Stimulated activated CD4-positive, alpha-beta T cell treated with anti-CD3 and anti-CD28 coated beads, Interleukin-4, amount 100 ng/mL, for 48 hours (primary cell): ENCODE measurements around the gene KCNG2.
"Not testable (repeated sequence)": the region's sequence is repeated elsewhere in the genome, so short reads cannot be mapped to it uniquely, and the experiment has no call there.

Source experiments
- DNase-seq, 2 donors: peaks; one replicate each; pipeline ENCODE4 v3.0.0-alpha.2; 2020; ENCODE audit warnings: low read depth in 2 of 2

Gene KCNG2

DNA sequence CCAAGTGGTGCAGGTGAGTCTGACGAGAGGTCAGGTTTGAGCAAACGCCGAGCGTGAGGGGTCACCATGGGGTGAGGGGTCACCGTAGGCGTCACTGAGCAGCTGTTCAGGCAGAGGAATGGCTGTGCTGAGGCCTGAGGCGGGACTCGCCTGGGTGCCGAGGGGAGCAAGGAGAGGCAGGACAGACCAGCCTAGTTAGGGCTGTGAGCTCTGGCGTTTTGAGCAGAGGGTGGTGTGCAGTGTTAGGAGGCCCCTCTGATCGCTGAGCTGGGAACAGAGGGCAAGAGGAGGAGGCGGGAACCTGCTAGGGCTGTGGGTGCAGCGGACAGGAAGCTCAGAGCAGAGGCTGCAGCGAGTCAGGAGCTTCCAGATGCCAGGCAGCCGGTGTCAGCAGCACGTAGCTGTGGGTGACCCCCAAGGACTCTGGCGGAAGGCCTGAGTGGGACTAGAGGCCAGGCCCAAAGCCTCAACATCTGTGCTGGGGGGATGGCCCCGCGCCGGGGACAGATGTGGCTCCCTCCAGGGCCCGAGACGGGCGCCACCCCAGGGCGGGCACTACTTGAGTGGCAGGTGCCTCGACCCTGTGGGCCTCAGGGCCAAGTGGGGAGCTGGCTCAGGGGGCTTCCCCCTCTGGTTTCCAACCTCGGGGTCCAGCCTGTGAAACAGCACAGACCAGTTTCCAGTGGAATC, 55.7 kb downstream of the KCNG2 start:
- no peak for DNase-seq

DNA sequence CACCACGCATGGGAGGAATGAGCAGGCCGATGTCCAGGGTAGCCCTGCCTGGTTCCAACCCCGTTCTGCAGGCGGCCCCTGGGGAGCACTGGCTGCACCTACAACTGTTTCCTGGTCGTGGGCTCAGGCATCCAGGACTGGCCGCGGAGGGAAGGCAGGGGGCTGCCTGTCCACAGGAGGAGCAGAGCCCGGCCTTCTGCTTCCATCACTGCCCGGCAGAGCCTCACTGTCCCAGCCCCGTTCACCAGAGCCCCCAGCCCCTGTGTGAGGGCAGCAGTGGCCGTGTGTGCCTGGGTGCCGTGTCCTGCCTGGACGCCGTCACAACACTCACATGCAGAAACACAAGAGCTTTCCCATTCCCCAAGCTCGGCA, 56.2 kb downstream of the KCNG2 start:
- DNase-seq, result no peak

DNA sequence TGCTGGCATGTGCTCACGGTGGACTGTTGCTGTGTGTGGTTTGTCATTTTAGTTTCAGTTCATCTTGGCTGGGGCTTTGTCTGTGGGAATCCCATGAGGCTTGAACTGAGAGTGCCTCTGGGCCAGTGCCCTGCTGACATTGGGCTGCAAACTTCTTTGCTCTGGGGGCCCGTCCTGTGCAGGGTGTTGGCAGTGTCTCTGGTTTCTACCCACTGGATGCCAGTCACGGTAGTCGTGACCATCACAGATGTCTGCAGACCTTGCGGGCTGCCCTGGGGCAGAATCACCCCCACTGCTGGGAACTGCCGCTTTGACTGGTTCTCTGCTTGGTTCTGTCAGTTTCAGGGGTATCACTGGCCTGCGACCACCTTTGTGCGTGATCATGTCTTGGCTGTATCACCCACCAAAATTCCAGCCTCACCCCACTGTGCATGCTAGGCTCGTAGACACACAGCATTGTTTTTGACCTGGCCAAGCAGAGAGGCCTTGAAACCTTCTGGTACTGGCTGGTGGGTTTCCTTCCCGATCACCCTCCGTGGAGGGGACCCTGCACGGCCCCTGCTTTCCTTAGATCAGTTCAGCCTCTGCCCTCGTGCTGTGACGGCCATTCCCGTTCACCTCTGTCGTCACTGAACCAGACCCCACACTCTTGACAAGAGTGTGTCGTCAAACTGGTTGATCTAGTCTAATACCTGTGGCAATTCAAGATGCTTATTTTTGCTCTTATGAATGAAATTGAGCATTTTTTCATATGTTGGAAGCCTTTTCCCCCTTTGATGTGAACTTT, 57.6 kb downstream of the KCNG2 start:
- no peak for DNase-seq

DNA sequence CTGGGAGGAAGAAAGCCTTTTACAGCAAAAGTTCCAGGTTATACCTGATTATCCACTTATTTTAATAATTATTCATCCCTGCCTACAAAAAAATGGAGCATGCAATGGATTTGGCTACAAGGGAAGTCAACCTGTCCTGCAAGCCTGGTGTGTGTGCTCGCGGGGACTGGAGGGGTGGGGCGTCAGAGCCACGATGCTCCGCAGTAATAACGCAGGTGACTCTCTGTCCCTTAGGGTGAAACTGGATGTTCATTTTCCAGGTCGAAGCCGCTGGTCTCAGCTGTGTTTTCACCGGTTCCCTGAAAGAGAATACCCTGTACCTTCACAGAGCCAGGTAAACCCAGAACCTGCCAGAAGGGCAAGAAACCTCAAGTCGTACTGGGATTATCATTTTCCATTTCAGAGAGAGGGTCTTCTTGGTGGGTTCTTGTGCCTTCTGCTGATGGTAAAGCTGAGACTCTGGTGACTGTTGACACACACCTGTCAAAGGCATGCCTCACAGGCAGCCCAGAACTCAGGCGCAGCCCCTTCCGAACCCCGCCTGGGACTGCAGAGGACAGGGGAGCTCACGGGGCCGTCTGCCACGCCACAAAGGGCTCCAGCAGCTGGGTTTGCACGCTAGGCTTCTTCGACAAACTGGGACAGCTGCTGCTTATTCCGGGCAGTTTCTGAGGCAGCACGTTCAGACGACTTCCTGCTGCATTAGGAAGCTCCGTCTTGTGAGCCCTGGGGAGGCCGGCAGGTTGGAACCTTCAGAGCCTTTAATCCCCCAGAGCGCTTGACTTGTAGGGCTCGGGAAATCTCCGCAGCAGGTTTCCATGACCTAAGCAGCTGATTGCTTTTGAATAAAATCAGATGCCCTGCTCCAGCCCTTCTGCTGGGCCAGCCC, 58.6 kb downstream of the KCNG2 start:
- no peak for DNase-seq

DNA sequence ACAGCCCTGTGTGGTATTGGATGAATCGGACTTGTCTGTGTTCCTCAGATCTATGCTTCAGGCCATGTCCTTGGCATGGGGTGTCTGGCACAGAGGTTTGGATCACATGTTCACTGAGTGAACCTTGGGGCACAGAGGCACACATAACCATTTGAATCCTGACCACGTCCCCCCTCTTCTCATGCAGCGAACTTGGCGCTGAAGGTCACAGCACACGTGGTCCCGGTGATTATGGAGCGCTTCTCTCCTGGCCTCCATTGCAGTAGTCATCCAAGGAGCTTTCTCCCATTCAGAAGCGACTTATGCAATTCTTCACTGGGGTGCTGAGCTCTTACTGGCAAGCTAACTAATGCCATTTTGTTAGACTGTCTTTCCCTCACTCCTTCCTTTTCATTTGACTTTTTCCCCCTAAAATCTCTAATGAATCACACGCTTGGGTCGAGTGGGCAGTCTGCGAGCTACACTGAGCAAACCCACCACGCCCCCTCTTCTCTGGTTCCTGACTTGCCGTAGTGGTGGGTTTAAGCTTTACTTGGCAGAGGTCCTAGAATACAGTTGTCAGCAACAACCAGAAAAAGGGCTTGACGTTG, 59.4 kb downstream of the KCNG2 start:
- no peak for DNase-seq

DNA sequence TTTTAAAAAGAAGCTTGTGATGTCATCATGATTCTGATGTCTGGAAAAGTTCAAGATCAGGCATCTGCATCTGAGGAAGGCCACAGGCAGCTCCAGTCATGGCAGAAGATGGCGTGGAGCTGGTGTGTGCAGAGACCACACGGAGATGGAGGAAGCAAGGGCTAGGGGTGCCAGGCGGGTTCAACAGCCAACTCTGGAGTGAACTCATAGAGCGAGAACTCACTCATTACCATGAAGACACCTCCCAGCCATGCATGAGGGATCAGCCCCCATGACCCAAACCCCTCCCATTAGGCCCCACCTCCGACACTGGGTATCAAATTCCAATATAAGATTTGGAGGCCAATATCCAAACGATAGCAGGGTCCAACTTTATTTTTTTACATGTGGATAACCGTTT, 61.6 kb downstream of the KCNG2 start:
- DNase-seq, result no peak

DNA sequence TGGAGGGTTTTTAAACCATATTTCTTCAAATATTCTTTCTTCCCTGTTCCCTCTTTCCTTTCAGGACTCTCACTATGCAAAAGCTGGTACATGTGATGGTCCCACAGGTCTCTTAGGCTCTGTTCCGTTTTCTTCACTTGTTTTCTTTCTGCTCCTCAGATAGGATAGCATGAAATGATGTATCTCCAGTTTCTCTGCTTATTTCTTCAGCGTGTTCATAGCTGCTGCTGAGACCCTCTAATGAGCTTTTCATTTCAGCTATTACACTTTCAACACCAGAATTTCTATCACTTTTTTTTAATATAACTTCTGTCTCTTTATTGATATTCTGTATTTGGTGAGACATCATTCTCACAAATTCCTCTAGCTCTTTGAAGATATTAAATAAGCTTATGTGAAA, 63.9 kb downstream of the KCNG2 start:
- DNase-seq, result no peak

DNA sequence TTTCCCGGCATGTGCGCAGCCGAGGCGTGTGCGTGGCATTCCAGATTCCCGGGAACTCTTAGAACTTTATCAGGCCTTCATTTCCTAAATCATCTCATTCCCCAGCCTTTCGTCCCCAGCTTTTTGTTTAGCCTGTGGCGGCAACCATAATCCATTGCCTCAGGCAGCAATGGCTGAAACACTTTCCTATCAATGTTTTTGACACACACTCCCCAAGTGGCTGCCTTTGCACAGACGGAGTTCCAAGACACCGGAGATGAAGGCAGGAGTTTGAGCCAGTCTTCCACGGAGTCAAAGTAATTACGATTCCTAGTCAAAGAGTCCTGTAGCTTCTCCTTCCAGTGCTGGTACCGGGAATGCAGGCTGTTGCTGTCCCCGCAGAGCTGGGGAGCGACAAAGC, 64.8 kb downstream of the KCNG2 start:
- no peak for DNase-seq

DNA sequence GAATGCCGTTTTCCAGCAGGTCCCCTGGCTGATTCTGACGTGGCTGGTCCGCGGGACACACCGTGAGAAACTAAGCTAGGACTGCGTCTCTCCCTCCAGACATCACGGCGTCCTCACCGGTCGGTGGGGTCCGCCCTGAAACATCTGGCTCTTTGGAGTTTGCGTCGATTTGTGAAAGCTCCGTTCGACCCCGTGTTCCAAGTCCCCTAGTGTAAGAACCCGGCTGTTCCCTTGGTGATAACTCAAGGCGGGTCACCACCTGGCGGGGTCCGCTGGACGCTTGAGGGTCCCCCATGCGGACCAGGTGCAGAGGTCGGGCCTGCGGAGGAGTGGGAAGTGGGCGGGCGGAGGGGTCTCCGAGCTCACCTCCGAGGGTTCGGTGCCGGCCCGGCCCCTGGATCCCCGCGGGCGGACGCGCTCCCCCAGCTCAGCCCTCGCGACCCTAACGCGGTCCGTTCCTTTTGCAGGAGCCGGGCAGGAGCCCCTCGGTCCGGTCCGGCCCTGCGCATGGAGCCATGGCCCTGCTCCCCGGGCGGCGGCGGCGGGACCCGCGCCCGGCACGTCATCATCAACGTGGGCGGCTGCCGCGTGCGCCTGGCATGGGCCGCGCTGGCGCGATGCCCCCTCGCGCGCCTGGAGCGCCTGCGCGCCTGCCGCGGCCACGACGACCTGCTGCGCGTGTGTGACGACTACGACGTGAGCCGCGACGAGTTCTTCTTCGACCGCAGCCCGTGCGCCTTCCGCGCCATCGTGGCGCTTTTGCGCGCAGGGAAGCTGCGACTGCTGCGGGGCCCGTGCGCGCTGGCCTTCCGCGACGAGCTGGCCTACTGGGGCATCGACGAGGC, 65.6 kb downstream of the KCNG2 start:
- no peak for DNase-seq

DNA sequence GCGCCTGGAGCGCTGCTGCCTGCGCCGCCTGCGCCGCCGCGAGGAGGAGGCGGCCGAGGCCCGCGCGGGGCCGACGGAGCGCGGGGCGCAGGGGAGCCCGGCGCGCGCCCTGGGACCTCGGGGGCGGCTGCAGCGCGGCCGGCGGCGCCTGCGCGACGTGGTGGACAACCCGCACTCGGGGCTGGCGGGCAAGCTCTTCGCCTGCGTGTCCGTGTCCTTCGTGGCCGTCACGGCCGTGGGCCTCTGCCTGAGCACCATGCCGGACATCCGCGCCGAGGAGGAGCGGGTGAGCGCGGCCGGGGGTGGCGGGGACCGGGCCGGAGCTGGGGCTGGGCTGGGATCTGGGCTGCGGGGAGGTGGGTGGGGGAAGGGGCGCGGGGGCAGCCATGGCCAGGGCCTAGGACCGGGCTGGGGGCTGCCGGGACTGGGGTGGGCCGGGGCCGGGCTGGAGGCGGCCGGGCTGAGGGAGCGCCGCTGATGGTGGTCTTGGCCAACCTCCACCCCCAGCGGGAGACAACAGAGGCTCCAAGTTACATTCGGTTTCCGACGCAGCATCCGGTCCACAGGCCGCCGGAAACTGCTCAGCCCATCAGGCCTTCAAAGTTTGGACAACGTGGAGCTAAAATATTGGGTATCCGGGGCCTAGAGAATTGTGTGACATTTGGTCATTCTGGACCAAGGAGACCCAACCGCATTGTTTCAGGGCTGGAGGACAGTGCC, 66.4 kb downstream of the KCNG2 start:
- DNase-seq, result no peak

DNA sequence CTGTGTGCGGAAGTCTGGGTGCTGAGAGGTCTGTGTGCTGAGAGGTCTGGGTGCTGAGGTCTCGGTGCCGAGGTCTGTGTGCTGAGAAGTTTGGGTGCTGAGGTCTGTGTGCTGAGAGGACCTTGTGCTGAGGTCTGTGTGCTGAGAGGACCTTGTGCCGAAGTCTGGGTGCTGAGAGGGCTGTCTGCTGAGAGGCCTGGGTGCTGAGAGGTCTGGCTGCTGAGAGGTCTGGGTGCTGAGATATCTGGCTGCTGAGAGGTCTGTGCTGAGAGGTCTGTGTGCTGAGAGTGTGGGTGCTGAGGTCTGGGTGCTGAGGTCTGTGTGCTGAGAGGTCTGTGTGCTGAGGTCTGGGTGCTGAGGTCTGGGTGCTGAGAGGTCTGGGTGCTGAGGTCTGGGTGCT, 67.2 kb downstream of the KCNG2 start:
- DNase-seq, result not testable (repeated sequence)

DNA sequence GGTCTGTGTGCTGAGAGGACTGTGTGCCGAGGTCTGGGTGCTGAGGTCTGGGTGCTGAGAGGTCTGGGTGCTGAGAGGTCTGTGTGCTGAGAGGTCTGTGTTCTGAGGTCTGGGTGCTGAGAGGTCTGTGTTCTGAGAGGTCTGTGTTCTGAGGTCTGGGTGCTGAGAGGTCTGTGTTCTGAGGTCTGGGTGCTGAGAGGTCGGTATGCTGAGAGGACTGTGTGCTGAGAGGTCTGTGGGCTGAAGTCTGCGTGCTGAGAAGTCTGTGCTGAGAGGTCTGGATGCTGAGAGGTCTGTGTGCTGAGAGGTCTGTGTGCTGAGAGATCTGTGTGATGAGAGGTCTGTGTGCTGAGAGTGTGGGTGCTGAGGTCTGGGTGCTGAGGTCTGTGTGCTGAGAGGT, 68.2 kb downstream of the KCNG2 start:
- not testable (repeated sequence) for DNase-seq

DNA sequence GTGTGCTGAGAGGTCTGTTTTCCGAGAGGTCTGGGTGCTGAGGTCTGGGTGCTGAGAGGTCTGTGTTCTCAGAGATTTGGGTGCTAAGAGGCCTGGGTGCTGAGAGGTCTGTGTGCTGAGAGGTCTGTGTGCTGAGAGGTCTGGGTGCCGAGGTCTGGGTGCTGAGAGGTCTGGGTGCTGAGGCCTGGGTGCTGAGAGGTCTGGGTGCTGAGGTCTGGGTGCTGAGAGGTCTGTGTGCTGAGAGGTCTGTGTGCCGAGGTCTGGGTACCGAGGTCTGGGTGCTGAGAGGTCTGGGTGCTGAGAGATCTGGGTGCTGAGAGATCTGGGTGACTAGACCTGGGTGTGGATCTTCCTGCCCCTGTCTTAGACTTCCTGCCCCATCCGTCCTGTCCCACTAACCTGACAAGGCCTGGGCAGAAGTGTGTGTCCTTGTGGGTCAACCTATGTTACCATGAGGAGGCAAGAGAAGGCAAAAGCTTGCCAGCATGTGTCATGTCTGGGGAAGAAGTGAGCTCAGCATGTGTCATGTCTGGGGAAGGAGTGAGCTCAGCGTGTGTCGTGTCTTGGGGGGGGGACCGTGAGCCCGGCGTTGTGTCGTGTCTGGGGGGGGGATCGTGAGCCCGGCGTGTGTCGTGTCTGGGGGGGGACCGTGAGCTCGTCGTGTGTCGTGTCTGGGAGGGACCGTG, 69.3 kb downstream of the KCNG2 start:
- no peak for DNase-seq

DNA sequence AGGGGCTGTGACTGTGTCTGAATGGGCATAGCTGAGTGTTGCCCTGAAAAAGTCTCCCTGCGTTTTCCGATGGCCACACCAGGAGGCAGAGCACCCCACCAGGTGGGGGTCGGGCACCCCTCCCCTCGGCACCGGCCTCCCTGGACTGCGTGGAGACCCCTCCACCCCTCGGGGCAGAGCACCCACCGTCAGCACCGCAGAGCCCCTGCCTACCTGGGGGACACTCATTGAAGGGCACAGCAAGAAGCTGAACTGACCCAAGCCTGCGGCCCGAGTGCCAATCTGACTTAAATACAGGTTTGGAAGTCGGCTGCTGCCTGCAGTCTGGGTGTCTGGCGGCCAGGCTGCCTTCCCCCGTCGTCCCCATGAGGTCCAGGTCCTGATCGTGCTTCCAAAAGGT, 69.9 kb downstream of the KCNG2 start:
- no peak for DNase-seq

DNA sequence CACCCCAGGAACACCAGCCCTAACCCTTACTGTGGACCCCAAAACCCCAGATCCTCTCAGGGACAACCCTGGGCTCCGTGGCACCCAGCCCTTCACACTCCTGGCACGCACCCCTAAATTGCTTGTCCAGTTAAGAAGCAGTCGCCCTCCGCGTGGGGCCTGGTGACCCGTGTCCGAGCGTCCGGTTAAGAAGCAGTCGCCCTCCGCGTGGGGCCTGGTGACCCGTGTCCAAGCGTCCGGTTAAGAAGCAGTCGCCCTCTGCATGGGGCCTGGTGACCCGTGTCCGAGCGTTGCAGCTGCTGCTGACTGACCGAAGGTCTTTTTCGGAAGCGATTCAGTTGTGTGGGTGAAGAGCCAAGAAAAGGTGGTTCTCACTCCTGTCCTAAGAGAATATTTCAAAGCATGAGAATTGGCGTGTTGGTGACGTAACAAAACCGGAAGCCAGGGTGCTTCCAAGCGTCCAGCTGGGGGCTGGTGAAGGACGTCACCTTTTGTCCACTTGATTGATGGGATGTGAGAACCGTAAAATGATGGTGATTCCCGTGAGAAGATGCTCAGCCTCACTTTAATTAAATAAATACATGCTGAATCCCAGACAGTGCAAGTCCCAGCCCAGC, 70.5 kb downstream of the KCNG2 start:
- no peak for DNase-seq

DNA sequence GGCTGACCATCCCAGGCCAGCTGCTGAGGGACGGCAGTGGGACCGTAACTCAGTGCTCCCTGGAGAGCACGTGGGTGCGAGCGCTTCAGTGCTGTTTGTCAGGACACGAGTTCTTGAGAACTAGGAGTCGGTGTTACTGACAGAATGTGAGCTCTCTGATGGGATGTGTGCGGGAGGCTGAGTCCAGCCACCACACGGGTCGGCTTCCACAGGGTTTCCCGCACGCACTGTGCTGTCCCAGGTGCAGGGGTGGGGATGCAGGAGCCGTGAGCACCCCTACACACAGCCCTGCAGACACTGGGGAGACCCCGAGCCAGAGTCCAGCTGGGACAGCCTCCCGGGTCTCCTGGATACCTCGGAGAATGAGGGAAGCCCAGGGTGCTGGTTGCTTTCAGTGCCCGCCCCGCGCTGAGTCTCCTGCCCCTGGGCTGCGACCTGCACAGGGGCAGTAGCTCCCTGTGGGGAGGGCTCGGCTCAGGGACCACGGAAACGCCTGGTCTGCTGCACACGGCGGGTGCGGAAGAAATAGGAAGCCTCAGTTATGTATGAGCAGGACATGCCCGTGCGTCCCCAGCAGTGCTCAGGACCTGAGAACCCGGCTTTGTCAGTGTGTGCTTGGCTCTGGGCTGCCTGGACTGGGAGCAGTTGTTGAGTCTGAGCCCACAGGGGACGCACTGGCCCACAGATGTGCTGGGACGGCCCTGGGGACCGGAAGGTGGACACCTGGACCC, 71.2 kb downstream of the KCNG2 start:
- DNase-seq, result no peak

DNA sequence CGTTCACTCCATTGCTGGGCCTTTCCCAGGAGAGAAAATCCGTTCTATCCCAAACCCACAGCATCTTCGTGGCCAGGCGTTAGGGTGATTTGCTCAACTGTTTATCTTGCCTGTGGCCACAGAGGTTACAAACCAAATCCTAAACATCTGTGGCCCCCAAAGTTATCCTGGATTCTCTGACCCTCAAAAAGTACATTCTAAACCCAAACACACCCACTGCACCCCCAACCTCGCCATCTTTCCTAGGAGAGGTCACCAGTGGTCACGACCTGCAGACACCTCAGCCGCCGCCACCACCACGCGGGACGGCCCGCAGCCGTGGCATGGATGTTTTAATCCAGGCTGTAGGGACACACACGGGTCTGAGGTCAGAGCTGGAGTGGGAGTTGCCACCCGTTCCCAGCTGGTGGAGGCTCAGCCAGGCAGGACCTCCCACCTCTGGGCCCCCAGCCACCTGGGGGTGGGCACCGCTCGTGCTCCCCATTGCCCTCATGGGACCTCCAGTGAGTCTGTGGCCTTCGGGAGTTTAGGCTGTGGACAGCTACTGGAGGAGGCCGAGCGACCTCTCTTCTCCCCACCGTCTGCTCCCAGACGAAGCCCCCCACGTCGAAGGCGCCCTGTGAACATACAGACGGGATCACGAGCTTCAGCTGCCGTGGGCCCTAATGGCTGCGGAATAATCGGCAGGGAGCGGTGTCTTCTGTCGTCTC, 72.0 kb downstream of the KCNG2 start:
- no peak for DNase-seq
